Mesodermal cell (in vitro differentiated cells): ENCODE results near the gene TBC1D5.
"Not testable (repeated sequence)": the region's sequence is repeated elsewhere in the genome, so short reads cannot be mapped to it uniquely, and the experiment has no call there.

Experiments
- H3K27ac ChIP-seq: 2 replicates; pipeline ENCODE4 v1.7.0; 2013; ENCODE audit warnings: mild to moderate bottlenecking, low read depth, low read length, moderate library complexity; ENCODE audit not compliant: severe bottlenecking
- H3K36me3 ChIP-seq: 2 replicates; pipeline ENCODE4 v1.7.1; 2013; ENCODE audit warnings: mild to moderate bottlenecking, low read length, moderate library complexity; ENCODE audit not compliant: control insufficient read depth, insufficient read depth
- H3K4me1 ChIP-seq: one replicate; pipeline ENCODE4 v1.7.1; 2013; ENCODE audit warnings: mild to moderate bottlenecking, low read length; ENCODE audit not compliant: insufficient read depth, control insufficient read depth, poor library complexity, severe bottlenecking
- H3K4me3 ChIP-seq: 2 replicates; pipeline ENCODE4 v1.7.0; 2013; ENCODE audit warnings: low read length, control low read depth, mild to moderate bottlenecking; ENCODE audit not compliant: insufficient read depth, poor library complexity, severe bottlenecking; ENCODE audit errors: extremely low read depth
- H3K9me3 ChIP-seq: 2 replicates; pipeline ENCODE4 v1.7.1; 2013; ENCODE audit warnings: mild to moderate bottlenecking, low read length, moderate library complexity; ENCODE audit not compliant: control insufficient read depth
- whole genome bisulfite sequencing, 2 experiments: methylation state at CpG; one replicate each; pipeline ENCODE4 v1.1.5; 2013; ENCODE audit warnings: missing lambda C conversion rate in 2 of 2; ENCODE audit not compliant: insufficient coverage in 2 of 2; 5-methylcytosine and 5-hydroxymethylcytosine counted together

Gene TBC1D5

DNA sequence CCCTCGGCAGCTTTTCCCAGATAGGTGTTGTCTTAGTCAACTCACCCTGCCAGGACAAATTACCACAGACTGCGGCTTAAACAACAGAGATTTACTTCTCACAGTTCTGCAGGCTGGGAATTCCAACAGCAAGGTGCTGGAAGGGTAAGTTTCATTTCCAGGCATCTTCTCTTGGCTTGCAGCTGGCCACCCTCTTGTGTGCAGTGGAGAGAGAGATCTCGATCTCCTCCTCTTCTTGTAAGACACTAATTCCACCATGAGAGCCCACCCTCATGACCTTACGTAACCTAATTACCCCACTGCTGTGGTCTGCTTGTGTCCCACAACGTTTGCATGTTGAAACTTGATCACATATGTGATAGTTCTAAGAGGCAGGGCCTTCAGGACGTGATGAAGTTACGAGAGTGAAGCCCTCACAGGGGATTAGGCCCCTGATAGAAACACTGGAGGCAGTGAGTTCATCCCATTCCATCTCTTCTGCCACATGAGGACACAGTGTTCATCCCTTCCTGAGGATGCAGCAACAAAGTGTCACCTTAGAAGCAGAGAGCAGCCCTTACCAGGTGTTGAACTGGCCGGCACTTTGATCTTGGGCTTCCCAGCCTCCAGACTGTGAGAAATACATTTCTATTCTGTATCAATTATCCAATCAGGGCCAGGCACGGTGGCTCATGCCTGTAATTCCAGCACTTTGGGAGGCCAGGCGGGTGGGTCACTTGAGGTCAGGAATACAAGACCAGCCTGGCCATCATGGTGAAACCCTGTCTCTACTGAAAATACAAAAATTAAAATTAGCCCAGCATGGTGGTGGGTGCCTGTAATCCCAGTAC lies 609.9 kb downstream of the TBC1D5 start:
- Histone ChIP-seq H3K4me3 (no peak overlapping the region), H3K27ac (no peak overlapping the region), H3K36me3 (no peaks in the 10 kb centered on the region), H3K9me3 (peaks cover 4% of the 10 kb centered on the region), H3K4me1 (no peaks in the 10 kb centered on the region)
- 85 to 86% methylated on average over 7 to 8 of the region's 10 CpGs for WGBS, 2 experiments

DNA sequence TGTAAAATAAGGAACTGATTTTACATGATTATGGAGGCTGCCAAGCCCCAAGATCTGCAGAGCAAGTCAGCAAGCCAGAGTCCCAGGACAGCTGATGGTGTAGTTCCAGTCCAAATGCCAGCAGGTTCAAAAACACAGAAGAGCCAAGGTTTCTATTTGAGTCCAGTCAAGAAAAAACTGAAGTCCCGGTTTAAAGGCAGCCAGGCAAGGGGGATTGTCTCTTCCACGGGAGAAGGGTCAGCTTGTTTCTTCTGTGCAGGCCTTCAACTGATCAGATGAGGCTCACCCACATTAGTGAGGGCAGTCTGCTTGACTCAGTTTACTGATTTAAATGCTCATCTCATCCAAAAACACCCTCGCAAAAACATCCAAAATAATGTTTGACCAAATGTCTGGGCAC lies 611.5 kb downstream of the TBC1D5 start:
- no peak overlapping the region for H3K4me3 ChIP-seq
- H3K4me1 ChIP-seq, result no peaks in the 10 kb centered on the region
- H3K27ac ChIP-seq, result no peak overlapping the region
- peaks cover 4% of the 10 kb centered on the region for H3K9me3 ChIP-seq
- no peaks in the 10 kb centered on the region for H3K36me3 ChIP-seq
- 94 to 95% methylated on average over 2 to 3 of the region's 3 CpGs for WGBS, 2 experiments

DNA sequence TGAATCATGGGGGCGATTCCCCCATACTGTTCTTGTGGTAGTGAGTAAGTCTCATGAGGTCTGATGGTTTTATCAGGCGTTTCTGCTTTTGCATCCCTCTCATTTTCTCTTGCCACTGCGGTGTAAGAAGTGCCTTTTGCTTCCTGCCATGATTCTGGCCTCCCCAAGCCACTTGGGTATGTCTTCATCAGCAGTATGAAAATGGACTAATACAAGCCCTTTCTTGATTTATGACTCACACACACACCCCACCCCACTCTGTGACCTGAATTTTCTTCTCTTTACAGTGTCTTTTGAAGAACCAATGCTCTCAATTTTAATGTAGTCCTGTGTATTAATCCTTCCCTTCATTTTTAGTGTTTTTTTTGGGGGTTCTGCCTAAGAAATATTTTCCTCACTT lies 612.9 kb downstream of the TBC1D5 start:
- Histone ChIP-seq H3K4me1 (no peaks in the 10 kb centered on the region), H3K36me3 (no peaks in the 10 kb centered on the region), H3K4me3 (no peak overlapping the region), H3K27ac (no peak overlapping the region), H3K9me3 (peaks cover under 1% of the 10 kb centered on the region)
- WGBS, 2 experiments, result 83 to 100% methylated on average over 1 of the region's 3 CpGs

DNA sequence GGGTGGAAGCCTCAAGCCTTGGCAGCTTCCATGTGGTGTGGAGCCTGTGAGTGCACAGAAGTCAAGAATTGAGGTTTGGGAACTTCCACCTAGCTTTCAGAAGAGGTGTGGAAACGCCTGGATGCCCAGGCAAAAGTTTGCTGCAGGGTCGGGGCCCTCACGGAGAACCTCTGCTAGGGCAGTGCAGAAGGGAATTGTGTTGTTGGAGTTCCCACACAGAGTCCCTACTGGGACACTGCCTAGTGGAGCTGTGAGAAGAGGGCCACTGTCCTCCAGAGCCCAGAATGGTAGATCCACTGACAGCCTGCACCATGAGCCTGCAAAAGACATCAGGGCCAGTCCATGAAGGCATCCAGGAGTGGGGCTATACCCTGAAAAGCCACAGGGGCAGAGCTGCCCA lies 613.8 kb downstream of the TBC1D5 start:
- WGBS, 2 experiments, result 83 to 85% methylated on average over 3 of the region's 3 CpGs
- H3K9me3 ChIP-seq, result not testable (repeated sequence)

GRCh38 chr3:17125738-17126442 lies 616.5 kb downstream of the TBC1D5 start:
- Histone ChIP-seq H3K27ac (no peak overlapping the region), H3K4me3 (no peak overlapping the region), H3K36me3 (no peaks in the 10 kb centered on the region), H3K9me3 (peaks cover 7% of the 10 kb centered on the region), H3K4me1 (no peaks in the 10 kb centered on the region)
- WGBS, 2 experiments, result 100% methylated on average over 1 of the region's 2 CpGs; no CpG with 5 or more reads in 1 of the 2 experiments

More for the DNA sequence above, 613.8 kb downstream of the TBC1D5 start:
- not testable (repeated sequence) for H3K27ac ChIP-seq, H3K36me3 ChIP-seq, H3K4me3 ChIP-seq, H3K4me1 ChIP-seq

DNA sequence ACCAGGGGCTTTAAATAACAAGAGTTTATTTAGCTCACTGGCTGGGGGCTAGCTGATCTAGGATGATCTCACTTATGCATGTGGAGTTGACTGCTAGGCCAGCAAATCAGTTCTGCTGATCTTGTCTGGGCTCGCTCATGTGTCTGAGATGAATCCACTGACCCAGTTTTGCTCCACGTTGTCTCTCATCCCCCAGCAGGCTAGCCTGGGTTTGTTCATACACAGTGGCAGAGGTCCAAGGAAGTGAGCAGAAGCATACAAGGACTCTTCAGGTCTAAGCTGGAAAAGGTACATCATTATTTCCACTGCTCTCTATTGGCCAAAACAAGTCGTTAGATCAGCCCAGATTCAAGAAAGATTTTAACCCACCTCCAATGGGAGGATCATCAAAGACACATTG lies 619.7 kb downstream of the TBC1D5 start:
- 86 to 91% methylated on average over 2 of the region's 3 CpGs for WGBS, 2 experiments
- H3K4me3 ChIP-seq, result no peak overlapping the region
- peaks cover 7% of the 10 kb centered on the region for H3K9me3 ChIP-seq
- no peak overlapping the region for H3K27ac ChIP-seq
- H3K4me1 ChIP-seq, result no peaks in the 10 kb centered on the region
- no peaks in the 10 kb centered on the region for H3K36me3 ChIP-seq

- Histone ChIP-seq H3K27ac (no peak overlapping the region), H3K4me3 (no peak overlapping the region), H3K4me1 (no peaks in the 10 kb centered on the region), H3K36me3 (no peaks in the 10 kb centered on the region), H3K9me3 (peaks cover 7% of the 10 kb centered on the region)
- 67% methylated on average over 1 of the region's 2 CpGs; no CpG with 5 or more reads in 1 of the 2 experiments for WGBS, 2 experiments
Observed at GRCh38 chr3:17121336-17121735, 621.1 kb downstream of the TBC1D5 start.

DNA sequence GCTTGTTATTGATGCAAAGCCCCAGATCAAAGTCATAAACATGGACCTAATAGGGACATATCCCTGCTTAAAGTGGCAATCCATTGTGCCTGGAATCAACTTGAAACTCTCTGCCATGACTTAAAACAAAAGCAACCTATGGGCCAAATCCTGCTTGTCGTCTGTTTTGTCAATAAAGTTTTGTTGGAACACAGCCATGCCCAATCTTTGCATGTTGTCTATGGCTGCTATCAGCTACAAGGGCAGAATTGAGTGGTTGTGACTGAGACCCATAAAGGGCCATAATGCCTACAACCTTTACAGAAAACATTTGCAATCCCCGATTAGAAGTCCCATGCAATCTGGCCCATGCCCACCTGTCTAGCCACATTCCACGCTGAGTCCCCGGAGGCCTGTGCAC lies 622.3 kb downstream of the TBC1D5 start:
- peaks cover 7% of the 10 kb centered on the region for H3K9me3 ChIP-seq
- H3K36me3 ChIP-seq, result no peaks in the 10 kb centered on the region
- WGBS, 2 experiments, result 93 to 100% methylated on average over 3 to 4 of the region's 4 CpGs
- no peaks in the 10 kb centered on the region for H3K4me1 ChIP-seq
- no peak overlapping the region for H3K4me3 ChIP-seq
- H3K27ac ChIP-seq, result no peak overlapping the region

GRCh38 chr3:17119201-17120072 lies 623.0 kb downstream of the TBC1D5 start:
- H3K4me3 ChIP-seq, result no peak overlapping the region
- H3K9me3 ChIP-seq, result peaks cover 7% of the 10 kb centered on the region
- H3K27ac ChIP-seq, result no peak overlapping the region
- WGBS, 2 experiments, result 89 to 92% methylated on average over 4 of the region's 5 CpGs
- no peaks in the 10 kb centered on the region for H3K36me3 ChIP-seq
- H3K4me1 ChIP-seq, result no peaks in the 10 kb centered on the region

- Histone ChIP-seq H3K9me3 (peaks cover 7% of the 10 kb centered on the region), H3K4me3 (no peak overlapping the region), H3K27ac (no peak overlapping the region), H3K36me3 (no peaks in the 10 kb centered on the region), H3K4me1 (no peaks in the 10 kb centered on the region)
- WGBS, 2 experiments, result 90 to 94% methylated on average over 2 to 3 of the region's 6 CpGs
Observed at GRCh38 chr3:17118771-17119170, 623.7 kb downstream of the TBC1D5 start.
